Endodermal cell (in vitro differentiated cells): ENCODE measurements around the gene LYSMD3. TPM values are rescaled to one million over a fixed set of nuclear protein-coding genes. Genes with fewer than 3 reads are reported as not detected.
A peak's percentile ranks its signal among the peaks of the same experiment; 100 is the strongest.
"Not testable (repeated sequence)": the region's sequence is repeated elsewhere in the genome, so short reads cannot be mapped to it uniquely, and the experiment has no call there.

ENCODE experiments used
- DNase-seq: peaks from one replicate; pipeline ENCODE4 v3.0.0-alpha.2; 2017
- H3K27ac ChIP-seq: 2 replicates; pipeline ENCODE4 v1.5.1; 2013; ENCODE audit warnings: mild to moderate bottlenecking, low read depth, low read length, moderate library complexity
- H3K27me3 ChIP-seq: 2 replicates; pipeline ENCODE4 v1.6.1; 2013; ENCODE audit warnings: mild to moderate bottlenecking, low read length, moderate library complexity; ENCODE audit not compliant: insufficient read depth, control insufficient read depth, poor library complexity, severe bottlenecking
- H3K36me3 ChIP-seq: 2 replicates; pipeline ENCODE4 v1.7.0; 2013; ENCODE audit warnings: mild to moderate bottlenecking, low read length, moderate library complexity; ENCODE audit not compliant: control insufficient read depth, insufficient read depth
- H3K4me1 ChIP-seq: one replicate; pipeline ENCODE4 v1.7.0; 2013; ENCODE audit warnings: low read length; ENCODE audit not compliant: control insufficient read depth, insufficient read depth
- H3K4me3 ChIP-seq: 2 replicates; pipeline ENCODE4 v1.5.1; 2013; ENCODE audit warnings: mild to moderate bottlenecking, low read length, moderate library complexity
- H3K9ac ChIP-seq: 2 replicates; pipeline ENCODE4 v1.6.1; 2013; ENCODE audit warnings: mild to moderate bottlenecking, low read length, moderate library complexity; ENCODE audit not compliant: poor library complexity, severe bottlenecking; ENCODE audit errors: extremely low read depth
- H3K9me3 ChIP-seq: 2 replicates; pipeline ENCODE4 v1.6.1; 2013; ENCODE audit warnings: mild to moderate bottlenecking, low read length, moderate library complexity; ENCODE audit not compliant: control insufficient read depth
- H3K27ac Mint-ChIP-seq: 2 replicates; pipeline ENCODE4 v1.8.0; 2020; ENCODE audit warnings: mixed read lengths
- H3K27me3 Mint-ChIP-seq: 2 replicates; pipeline ENCODE4 v1.8.0; 2021; ENCODE audit warnings: mild to moderate bottlenecking, mixed read lengths; ENCODE audit not compliant: insufficient read depth
- H3K36me3 Mint-ChIP-seq: 2 replicates; pipeline ENCODE4 v1.8.0; 2020; ENCODE audit warnings: low read depth, mixed read lengths
- H3K4me1 Mint-ChIP-seq: 2 replicates; pipeline ENCODE4 v1.8.0; 2020; ENCODE audit warnings: mixed read lengths
- H3K4me3 Mint-ChIP-seq: 2 replicates; pipeline ENCODE4 v1.8.0; 2020; ENCODE audit warnings: mild to moderate bottlenecking, moderate library complexity, mixed read lengths
- H3K9me3 Mint-ChIP-seq: 2 replicates; pipeline ENCODE4 v1.8.0; 2020; ENCODE audit warnings: mild to moderate bottlenecking, mixed read lengths
- CTCF ChIP-seq: fragments of 200-600 bp; sonication (generic); conservative IDR thresholded peaks from 2 replicates; pipeline ENCODE4 v1.5.0; 2021; ENCODE audit warnings: antibody characterized with exemption, mild to moderate bottlenecking
- WGBS, 2 experiments: methylation state at CpG; one replicate each; pipeline versions ENCODE4 v1.1.5 to v1.1.7; 2013; ENCODE audit warnings: missing lambda C conversion rate in 2 of 2, mixed read lengths in 1 of 2; ENCODE audit not compliant: insufficient coverage in 1 of 2, insufficient read length in 1 of 2; 5-methylcytosine and 5-hydroxymethylcytosine counted together
- long read RNA-seq, 4 experiments: library from polyadenylated mRNA in 2 of 4; library from RNA in 1 of 4; library from capped mRNA in 1 of 4; stranded (forward) in 3 of 4; unstranded in 1 of 4; transcript quantifications; one replicate each; pipeline ENCODE4 v2.0.0, GENCODE V29; 2020 to 2021; ENCODE audit warnings: inconsistent platforms in 1 of 4
- polyA plus RNA-seq, 2 experiments: library from polyadenylated mRNA; stranded (reverse); fragments of 50-300 nt; gene quantifications; one replicate each; pipeline ENCODE4 v1.2.3, GENCODE V29; 2013
- total RNA-seq, 2 donors: library from RNA; stranded (reverse); fragmentation: NEBNext Ultra II Directional in 1 of 2; extraction: Animal tissue kit (Norgen Biotek cat#: 25700) in 1 of 2; gene quantifications; 2 replicates in 1 of 2; 3 replicates in 1 of 2; pipeline ENCODE4 v1.2.1, GENCODE V29; 2021

The LYSMD3 gene
- 10 to 100 TPM; 18.2 to 18.7 TPM for total RNA-seq
- polyA plus RNA-seq (2013, experiment 1 of 2): 11.3 TPM
- 14.1 TPM for polyA plus RNA-seq (2013, experiment 2 of 2)
- long read RNA-seq, experiment 1, full-length matches to known transcripts: 1 of 12 reads
- long read RNA-seq, experiment 1, partial matches to known transcripts: 0 of 12 reads
- long read RNA-seq, experiment 1, other reads (novel, unspliced or antisense): 11 of 12 reads
- long read RNA-seq, experiment 2, full-length matches to known transcripts: 60 of 71 reads
- long read RNA-seq, experiment 2, partial matches to known transcripts: 3 of 71 reads
- long read RNA-seq, experiment 2, other reads (novel, unspliced or antisense): 8 of 71 reads
- long read RNA-seq, experiment 3, full-length matches to known transcripts: 96 of 104 reads
- long read RNA-seq, experiment 3, partial matches to known transcripts: 1 of 104 reads
- long read RNA-seq, experiment 3, other reads (novel, unspliced or antisense): 7 of 104 reads
- long read RNA-seq, experiment 4, full-length matches to known transcripts: 9 of 23 reads
- long read RNA-seq, experiment 4, partial matches to known transcripts: 0 of 23 reads
- long read RNA-seq, experiment 4, other reads (novel, unspliced or antisense): 14 of 23 reads

- DNase-seq: peak; percentile 99
- Mint-ChIP-seq H3K27me3 (no peaks in the 10 kb centered on the region), H3K27ac (peak within 1 kb of the TSS; percentile 97), H3K4me3 (peak within 1 kb of the TSS; percentile 93), H3K36me3 (peaks cover 12% of the 10 kb centered on the region), H3K9me3 (no peaks in the 10 kb centered on the region), H3K4me1 (peaks cover 30% of the 10 kb centered on the region)
- WGBS, 2 experiments: 0% methylated on average over 17 to 64 of the region's 64 CpGs
- H3K9ac ChIP-seq: peak within 1 kb of the TSS; percentile 93
- peak within 1 kb of the TSS; percentile 94 for H3K4me3 ChIP-seq
- H3K27ac ChIP-seq: peak within 1 kb of the TSS; percentile 95
- no peak for TF ChIP-seq CTCF
- H3K4me1 ChIP-seq: peaks cover 2% of the 10 kb centered on the region
- H3K36me3 ChIP-seq: peaks cover 19% of the 10 kb centered on the region
- H3K9me3 ChIP-seq: no peaks in the 10 kb centered on the region
- H3K27me3 ChIP-seq: no peaks in the 10 kb centered on the region
These were observed at the start of gene LYSMD3 for GRCh38 chr5:90529194-90529938. LYSMD3 (minus strand) TSS chr5:90529584; CDS start chr5:90525289, 4,295 bp downstream.

GRCh38 chr5:90576566-90576965 lies 47.2 kb upstream of the LYSMD3 start:
- H3K27ac Mint-ChIP-seq, DNase-seq, H3K36me3 ChIP-seq, H3K27ac ChIP-seq, H3K4me3 Mint-ChIP-seq, H3K27me3 Mint-ChIP-seq, H3K9ac ChIP-seq, H3K4me3 ChIP-seq, H3K27me3 ChIP-seq, H3K9me3 ChIP-seq, H3K4me1 ChIP-seq, H3K4me1 Mint-ChIP-seq: not testable (repeated sequence)
- H3K36me3 Mint-ChIP-seq: peaks cover 11% of the 10 kb centered on the region
- WGBS, 2 experiments: 91 to 99% methylated on average over 2 to 3 of the region's 3 CpGs
- H3K9me3 Mint-ChIP-seq: peaks cover 44% of the 10 kb centered on the region

GRCh38 chr5:90575712-90576111 lies 46.3 kb upstream of the LYSMD3 start:
- Histone ChIP-seq H3K4me3 (no peak overlapping the region), H3K36me3 (no peaks in the 10 kb centered on the region), H3K4me1 (no peaks in the 10 kb centered on the region), H3K9ac (no peak overlapping the region), H3K9me3 (peaks cover 17% of the 10 kb centered on the region), H3K27me3 (no peaks in the 10 kb centered on the region), H3K27ac (no peak overlapping the region)
- peak; percentile 17 for TF ChIP-seq CTCF
- Mint-ChIP-seq H3K27me3 (no peaks in the 10 kb centered on the region), H3K4me1 (peaks cover 11% of the 10 kb centered on the region), H3K27ac (no peak overlapping the region), H3K9me3 (peaks cover 42% of the 10 kb centered on the region), H3K36me3 (peaks cover 13% of the 10 kb centered on the region), H3K4me3 (no peak overlapping the region)
- WGBS, 2 experiments: 83 to 94% methylated on average over 1 to 5 of the region's 5 CpGs
- no peak for DNase-seq
